Fibroblast of villous mesenchyme (primary cell): Measurements from ENCODE around the gene ACOT12. TPM values are rescaled to one million over a fixed set of nuclear protein-coding genes. Genes with fewer than 3 reads are reported as not detected.

ENCODE experiments used
- DNase-seq: peaks from one replicate; pipeline ENCODE4 v3.0.0-alpha.2; 2010; ENCODE audit warnings: low read depth
- H3K4me3 ChIP-seq: 2 replicates; pipeline ENCODE4 v1.5.1; 2011; ENCODE audit warnings: low read depth, mild to moderate bottlenecking, low read length
- CTCF ChIP-seq: IDR thresholded peaks from 2 replicates; pipeline ENCODE4 v1.5.1; 2012; ENCODE audit warnings: low read depth, mild to moderate bottlenecking, low read length; ENCODE audit not compliant: insufficient read depth
- total RNA-seq: library from RNA; depleted of rRNA; stranded (reverse); fragments of >200 nt; gene quantifications from 2 replicates; pipeline ENCODE4 v1.2.3, GENCODE V29; 2012

ACOT12 gene
- total RNA-seq, 1 donor, result not detected

- no peak overlapping the region for H3K4me3 ChIP-seq
- no peak for DNase-seq
- TF ChIP-seq CTCF, result no peak
Observed at GRCh38 chr5:81335946-81336345, 58.0 kb downstream of the ACOT12 start.

GRCh38 chr5:81334304-81335061 lies 59.5 kb downstream of the ACOT12 start:
- DNase-seq, result peak; percentile 19
- peak overlapping the region; percentile 53 for H3K4me3 ChIP-seq
- no peak for TF ChIP-seq CTCF

DNA sequence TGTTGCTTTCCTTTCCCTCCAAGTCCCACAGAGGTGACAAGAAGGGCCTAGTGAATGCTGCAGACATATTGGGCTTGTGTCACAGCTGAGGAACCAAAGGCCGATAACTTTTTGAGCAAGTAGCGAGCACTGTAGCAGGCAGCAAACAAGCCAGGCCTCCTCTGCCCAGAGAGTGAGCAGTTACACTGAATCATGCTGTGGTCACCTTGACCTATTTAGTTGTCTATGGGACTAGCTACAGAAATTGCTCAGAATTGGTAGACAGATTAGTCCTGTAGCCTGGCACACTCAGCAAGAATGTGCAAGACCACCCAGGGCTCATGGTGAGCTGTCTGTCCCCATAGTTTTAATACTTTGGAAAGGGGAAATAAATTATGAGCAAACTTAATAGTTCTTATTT lies 67.4 kb downstream of the ACOT12 start:
- TF ChIP-seq CTCF, result no peak
- H3K4me3 ChIP-seq, result no peak overlapping the region
- no peak for DNase-seq

GRCh38 chr5:81317536-81317935 lies 76.4 kb downstream of the ACOT12 start:
- DNase-seq, result no peak
- no peak for TF ChIP-seq CTCF
- no peak overlapping the region for H3K4me3 ChIP-seq

DNA sequence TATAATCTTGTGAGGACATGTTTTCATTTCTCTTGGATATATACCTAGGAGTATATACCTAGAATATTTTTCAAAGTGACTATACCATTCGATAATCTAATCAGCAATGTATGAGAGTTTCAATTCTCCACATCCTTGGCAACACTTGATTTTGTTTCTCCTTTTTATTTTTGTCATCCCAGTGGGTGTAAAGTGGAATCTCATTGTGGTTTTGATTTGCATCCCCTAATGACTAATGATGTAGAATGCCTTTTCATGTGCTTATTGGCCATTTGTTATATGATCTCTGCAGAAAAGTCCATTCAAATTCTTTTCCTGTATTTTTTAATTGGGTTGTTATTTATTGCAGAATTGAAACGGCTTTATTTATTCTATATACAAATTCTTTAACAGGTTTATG lies 77.4 kb downstream of the ACOT12 start:
- no peak for TF ChIP-seq CTCF
- DNase-seq, result no peak
- H3K4me3 ChIP-seq, result no peak overlapping the region

DNA sequence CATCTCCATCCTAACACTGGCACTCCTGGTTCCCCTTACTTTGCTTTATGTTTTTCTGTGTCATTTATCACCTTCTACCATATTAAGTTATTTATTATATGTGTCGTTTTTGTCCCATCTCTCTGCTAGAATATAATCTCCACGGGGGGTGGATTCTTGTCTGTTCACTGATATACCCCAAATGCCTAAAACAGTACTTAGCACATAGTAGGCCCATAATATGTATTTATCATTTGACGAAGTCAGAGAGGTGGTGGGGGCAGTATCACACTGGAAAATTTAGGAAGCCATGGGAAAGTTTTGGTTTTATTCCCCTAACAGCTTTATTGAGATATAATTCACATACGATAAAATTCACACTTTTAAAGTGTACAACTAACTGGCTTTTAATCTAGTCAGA lies 78.1 kb downstream of the ACOT12 start:
- no peak for DNase-seq
- no peak overlapping the region for H3K4me3 ChIP-seq
- no peak for TF ChIP-seq CTCF

- TF ChIP-seq CTCF, result no peak
- peak; percentile 13 for DNase-seq
- H3K4me3 ChIP-seq, result no peak overlapping the region
Observed at GRCh38 chr5:81315336-81315735, 78.6 kb downstream of the ACOT12 start.
